NCI-H526 treated with DMSO at 0.1 percent for 48 hours (cell line): ENCODE measurements around the gene THAP3.
"Not testable (repeated sequence)": the region's sequence is repeated elsewhere in the genome, so short reads cannot be mapped to it uniquely, and the experiment has no call there.

Source experiments
- DNase-seq: peaks from one replicate; lab custom pipeline; 2025; lab: John Stamatoyannopoulos, UW

THAP3 gene

GRCh38 chr1:6591222-6591621 lies 33.4 kb upstream of the THAP3 start:
- no peak for DNase-seq

GRCh38 chr1:6591644-6592043 lies 33.0 kb upstream of the THAP3 start:
- no peak for DNase-seq

- no peak for DNase-seq
Measured at GRCh38 chr1:6592441-6592840, 32.2 kb upstream of the THAP3 start.

GRCh38 chr1:6592865-6593593 lies 31.6 kb upstream of the THAP3 start:
- no peak for DNase-seq

- DNase-seq = no peak
Measured at GRCh38 chr1:6593810-6594209, 30.9 kb upstream of the THAP3 start.

- DNase-seq = no peak
Measured at GRCh38 chr1:6594977-6595740, 29.5 kb upstream of the THAP3 start.

- DNase-seq = no peak
Measured at GRCh38 chr1:6596351-6596750, 28.3 kb upstream of the THAP3 start.

GRCh38 chr1:6596886-6597776 lies 27.5 kb upstream of the THAP3 start:
- no peak for DNase-seq

- no peak for DNase-seq
Measured at GRCh38 chr1:6597777-6598131, 26.9 kb upstream of the THAP3 start.

- DNase-seq = no peak
Measured at GRCh38 chr1:6599141-6599975, 25.3 kb upstream of the THAP3 start.

GRCh38 chr1:6599991-6600390 lies 24.7 kb upstream of the THAP3 start:
- not testable (repeated sequence) for DNase-seq

- no peak for DNase-seq
Measured at GRCh38 chr1:6600410-6601048, 24.1 kb upstream of the THAP3 start.

GRCh38 chr1:6601049-6601922 lies 23.4 kb upstream of the THAP3 start:
- DNase-seq = peak; percentile 27

GRCh38 chr1:6601923-6602668 lies 22.6 kb upstream of the THAP3 start:
- DNase-seq = no peak

GRCh38 chr1:6602669-6603237 lies 21.9 kb upstream of the THAP3 start, which contains the start of gene KLHL21:
Gene KLHL21 (minus strand): TSS chr1:6602869. CDS start chr1:6602817, 52 bp downstream.
- DNase-seq = peak; percentile 73

- DNase-seq = peak; percentile 81
Measured at GRCh38 chr1:6603238-6603914, 21.3 kb upstream of the THAP3 start.

- DNase-seq = no peak
Measured at GRCh38 chr1:6603915-6604558, 20.6 kb upstream of the THAP3 start.
